Upper lobe of left lung (tissue), 6 donors: ENCODE results near the gene ZNF135. TPM values are rescaled to one million over a fixed set of nuclear protein-coding genes. Genes with fewer than 3 reads are reported as not detected.
A peak's percentile ranks its signal among the peaks of the same experiment; 100 is the strongest.

Source experiments
- ATAC-seq, 2 donors: fragments of 200-7000 bp; cut with Tn5 transposase; one replicate each; pipeline ENCODE4 v1.9.1; 2022; ENCODE audit warnings: mild to moderate bottlenecking in 2 of 2, moderate library complexity in 2 of 2; ENCODE audit not compliant: low FRiP score in 2 of 2
- DNase-seq, 2 donors: peaks; one replicate each; pipeline ENCODE4 v3.0.0-alpha.2; 2019 to 2020
- H3K27ac ChIP-seq, 4 donors: fragments of 200-600 bp; sonication (generic); one replicate each; pipeline ENCODE4 v1.5.1; 2016 to 2019
- H3K27me3 ChIP-seq, 4 donors: fragments of 200-600 bp; sonication (generic); one replicate each; pipeline ENCODE4 v1.5.1; 2017 to 2019
- H3K36me3 ChIP-seq, 4 donors: fragments of 200-600 bp; sonication (generic); one replicate each; pipeline ENCODE4 v1.5.1; 2016 to 2019
- H3K4me1 ChIP-seq, 4 donors: fragments of 200-600 bp; sonication (generic); one replicate each; pipeline ENCODE4 v1.5.1; 2018 to 2019
- H3K4me3 ChIP-seq, 4 donors: fragments of 200-600 bp; sonication (generic); one replicate each; pipeline ENCODE4 v1.5.1; 2017 to 2019; ENCODE audit warnings: mild to moderate bottlenecking in 2 of 4, moderate library complexity in 1 of 4
- H3K9me3 ChIP-seq, 4 donors: fragments of 200-600 bp; sonication (generic); one replicate each; pipeline ENCODE4 v1.5.1; 2018 to 2019
- CTCF ChIP-seq, 6 experiments: fragments of 450-650 bp in 4 of 6; fragments of 200-600 bp in 2 of 6; sonication (generic) in 2 of 6; IDR thresholded peaks; one replicate each; pipeline ENCODE4 v1.5.1; 2016 to 2019; ENCODE audit warnings: antibody characterized with exemption in 6 of 6
- EP300 ChIP-seq, 4 donors: sonication (generic); formaldehyde crosslinking; IDR thresholded peaks; one replicate each; pipeline ENCODE4 v1.5.1; 2017; ENCODE audit warnings: antibody characterized with exemption in 4 of 4, control low read depth in 2 of 4
- POLR2A ChIP-seq, 4 donors: fragments of 450-650 bp; IDR thresholded peaks; one replicate each; pipeline ENCODE4 v1.5.1; 2016 to 2017; ENCODE audit warnings: antibody characterized with exemption in 4 of 4, mild to moderate bottlenecking in 2 of 4
- POLR2AphosphoS5 ChIP-seq, 2 donors: sonication (generic); formaldehyde crosslinking; IDR thresholded peaks; one replicate each; pipeline ENCODE4 v1.5.1; 2017; ENCODE audit warnings: antibody characterized with exemption in 2 of 2
- WGBS, 2 donors: methylation state at CpG; one replicate each; pipeline ENCODE4 v1.1.5; 2017 to 2018; 5-methylcytosine and 5-hydroxymethylcytosine counted together
- total RNA-seq, 6 donors: library from RNA; depleted of rRNA in 4 of 6; stranded (reverse); fragments of >200 nt in 4 of 6; gene quantifications; one replicate each; pipeline versions ENCODE4 v1.1.0 to v1.2.1, GENCODE V29; 2016 to 2021
- donor health status: DM: no; HTN: no; CAD: no; lungs with moderate emphysema.
- donor health status: DM: no; HTN: yes; CAD: no; lungs with severe emphysema.

The ZNF135 gene
- total RNA-seq, 6 donors from 2014 or later, result 1.7 to 11.5 (median 3.4) TPM

- Histone ChIP-seq H3K9me3 (peaks cover 44 to 90% (median 84%) of the 10 kb centered on the region in 4 donors), H3K4me3 (no peak overlapping the region), H3K36me3 (peaks cover 0 to 43% (median 24%) of the 10 kb centered on the region in 4 donors), H3K27ac (no peak overlapping the region), H3K4me1 (no peaks in the 10 kb centered on the region), H3K27me3 (no peaks in the 10 kb centered on the region)
- TF ChIP-seq POLR2AphosphoS5 (IDR thresholded peaks at IDR 0.05), result no peak
- TF ChIP-seq EP300 (IDR thresholded peaks at IDR 0.05), result no peak
- no peak for TF ChIP-seq CTCF (IDR thresholded peaks at IDR 0.05)
- TF ChIP-seq POLR2A (IDR thresholded peaks at IDR 0.05), result no peak
- no peak for ATAC-seq
- 90 to 96% methylated on average over 15 of the region's 15 CpGs for WGBS, 2 donors
- DNase-seq, result no peak
These were observed 8.3 kb downstream of the ZNF135 start for GRCh38 chr19:58067240-58067912.

GRCh38 chr19:58079792-58080191 lies 20.7 kb downstream of the ZNF135 start:
- 96% methylated on average over 10 of the region's 10 CpGs for WGBS, 2 donors
- peaks cover 5 to 82% (median 67%) of the 10 kb centered on the region in 4 donors for H3K9me3 ChIP-seq

GRCh38 chr19:58083021-58083420 lies 23.9 kb downstream of the ZNF135 start:
- WGBS, 2 donors, result 96 to 98% methylated on average over 3 of the region's 3 CpGs
- no peak for ATAC-seq

More at GRCh38 chr19:58079792-58080191, 20.7 kb downstream of the ZNF135 start:
- Histone ChIP-seq H3K36me3 (peaks cover 0 to 11% (median 10%) of the 10 kb centered on the region in 4 donors), H3K27ac (no peak overlapping the region), H3K4me1 (no peaks in the 10 kb centered on the region), H3K4me3 (no peak overlapping the region), H3K27me3 (no peaks in the 10 kb centered on the region)
- DNase-seq (no peak), ATAC-seq (no peak)
- TF ChIP-seq POLR2A (IDR thresholded peaks at IDR 0.05) (no peak), CTCF (IDR thresholded peaks at IDR 0.05) (no peak), POLR2AphosphoS5 (IDR thresholded peaks at IDR 0.05) (no peak)

GRCh38 chr19:58084596-58085347 lies 25.7 kb downstream of the ZNF135 start:
- Histone ChIP-seq H3K4me3 (no peak overlapping the region), H3K36me3 (peaks cover 0 to 52% (median 36%) of the 10 kb centered on the region in 4 donors), H3K9me3 (peaks cover 5 to 93% (median 77%) of the 10 kb centered on the region in 4 donors), H3K27me3 (no peaks in the 10 kb centered on the region), H3K4me1 (no peaks in the 10 kb centered on the region), H3K27ac (no peak overlapping the region)
- 98% methylated on average over 50 to 62 of the region's 69 CpGs for WGBS, 2 donors
- TF ChIP-seq CTCF (IDR thresholded peaks at IDR 0.05) (no peak), POLR2AphosphoS5 (IDR thresholded peaks at IDR 0.05) (no peak), EP300 (IDR thresholded peaks at IDR 0.05) (no peak), POLR2A (IDR thresholded peaks at IDR 0.05) (no peak)
- peak in 1 of 2 donors; percentile 78 for DNase-seq
- ATAC-seq, result peak in 1 of 2 donors; percentile 21

More at GRCh38 chr19:58083021-58083420, 23.9 kb downstream of the ZNF135 start:
- no peaks in the 10 kb centered on the region for H3K27me3 ChIP-seq
- no peak overlapping the region for H3K4me3 ChIP-seq
- peaks cover 0 to 42% (median 33%) of the 10 kb centered on the region in 4 donors for H3K36me3 ChIP-seq
- DNase-seq, result no peak
- no peaks in the 10 kb centered on the region for H3K4me1 ChIP-seq
- no peak overlapping the region for H3K27ac ChIP-seq
- peaks cover 5 to 93% (median 77%) of the 10 kb centered on the region in 4 donors for H3K9me3 ChIP-seq
- TF ChIP-seq POLR2A (IDR thresholded peaks at IDR 0.05), result no peak
- no peak for TF ChIP-seq POLR2AphosphoS5 (IDR thresholded peaks at IDR 0.05)
- no peak for TF ChIP-seq CTCF (IDR thresholded peaks at IDR 0.05)
- no peak for TF ChIP-seq EP300 (IDR thresholded peaks at IDR 0.05)
